GM18951 (cell line): Measurements from ENCODE around the gene MRPL36.

Experiments
- POLR2A ChIP-seq: IDR thresholded peaks from 4 replicates; pipeline ENCODE4 v1.6.1; 2011; ENCODE audit warnings: mild to moderate bottlenecking; ENCODE audit not compliant: insufficient read length, insufficient read depth; ENCODE audit errors: extremely low read depth
- in situ Hi-C: fragments of 300-500 bp; cut with MboI; formaldehyde crosslinking; loops from one replicate; pipeline ENCODE4 v1.12.0; 2022; ENCODE audit warnings: low sequenced_read_pairs, mixed read lengths, inconsistent platforms; ENCODE audit not compliant: unreplicated experiment

MRPL36 gene

GRCh38 chr5:1751864-1752822 is 47.5 kb downstream of the MRPL36 start:
- TF ChIP-seq POLR2A: no peak
- in situ Hi-C loops: loop anchor here (25.0 kb wide), 1 partner anchor 260 kb away; no protein-coding TSS in a partner anchor

- no peak for TF ChIP-seq POLR2A
- in situ Hi-C loops: loop anchor here (25.0 kb wide), 1 partner anchor 261 kb away; no protein-coding TSS in a partner anchor
Observed at GRCh38 chr5:1751026-1751863, 48.4 kb downstream of the MRPL36 start.

- TF ChIP-seq POLR2A: no peak
- in situ Hi-C loops: loop anchor here (25.0 kb wide), 1 partner anchor 262 kb away; no protein-coding TSS in a partner anchor
Observed at GRCh38 chr5:1750469-1750868, 49.2 kb downstream of the MRPL36 start.

- in situ Hi-C loops: loop anchor here (25.0 kb wide), 1 partner anchor 263 kb away; no protein-coding TSS in a partner anchor
- TF ChIP-seq POLR2A: no peak
Observed at GRCh38 chr5:1749346-1750124, 50.1 kb downstream of the MRPL36 start.

GRCh38 chr5:1748845-1749244 is 50.8 kb downstream of the MRPL36 start:
- in situ Hi-C loops: no loop called here
- no peak for TF ChIP-seq POLR2A
